IMR-90 (cell line): Measurements from ENCODE around the gene CPEB2. TPM values are rescaled to one million over a fixed set of nuclear protein-coding genes. Genes with fewer than 3 reads are reported as not detected.
A peak's percentile ranks its signal among the peaks of the same experiment; 100 is the strongest.

ENCODE experiments used
- ATAC-seq: fragments of 200-7000 bp; cut with Tn5 transposase; 2 replicates; pipeline ENCODE4 v1.9.1; 2020; ENCODE audit warnings: low read depth, mild to moderate bottlenecking, moderate library complexity
- BruUV-seq: library from RNA; stranded (reverse); fragments of 400-500 nt; replicated peaks from 2 replicates; lab custom pipeline; 2021; lab: Mats Ljungman, UMichigan
- CTCF ChIA-PET: fragments of 300-600 bp; formaldehyde crosslinking; extraction: SDS; loops from one replicate; lab custom pipeline; 2021; ENCODE audit warnings: antibody characterized with exemption; lab: Yijun Ruan, JAX
- POLR2A ChIA-PET: fragments of 300-600 bp; sonication (Branson Sonifier 250); formaldehyde crosslinking; loops from one replicate; lab custom pipeline; 2022; ENCODE audit warnings: antibody characterized with exemption; ENCODE audit not compliant: unreplicated experiment; lab: Charles Lee
- DNase-seq: peaks from one replicate; pipeline ENCODE4 v3.0.0; 2013
- H2AFZ ChIP-seq: replicated peaks from 2 replicates; pipeline ENCODE3; 2013; ENCODE audit warnings: low read length, mild to moderate bottlenecking; ENCODE audit not compliant: poor library complexity
- H2AK5ac ChIP-seq: 2 replicates; pipeline ENCODE4 v1.6.1; 2013; ENCODE audit warnings: low read depth, low read length, inconsistent platforms
- H2AK9ac ChIP-seq: replicated peaks from 2 replicates; pipeline ENCODE3; 2013; ENCODE audit warnings: mild to moderate bottlenecking, low read depth, low read length, moderate library complexity; ENCODE audit not compliant: poor library complexity
- H2BK120ac ChIP-seq: 2 replicates; pipeline ENCODE4 v1.6.1; 2013; ENCODE audit warnings: low read depth, low read length, inconsistent platforms
- H2BK15ac ChIP-seq: 3 replicates; pipeline ENCODE4 v1.6.1; 2013; ENCODE audit warnings: low read depth, low read length, inconsistent platforms
- H2BK20ac ChIP-seq: 2 replicates; pipeline ENCODE4 v1.6.1; 2013; ENCODE audit warnings: low read depth, mild to moderate bottlenecking, inconsistent platforms, low read length, moderate library complexity
- H2BK5ac ChIP-seq: 2 replicates; pipeline ENCODE4 v1.6.1; 2013; ENCODE audit warnings: mild to moderate bottlenecking, low read depth, low read length, inconsistent platforms; ENCODE audit not compliant: poor library complexity, severe bottlenecking
- H3K14ac ChIP-seq: replicated peaks from 2 replicates; pipeline ENCODE4 v1.6.1; 2013; ENCODE audit warnings: low read depth, low read length, inconsistent platforms
- H3K18ac ChIP-seq: 2 replicates; pipeline ENCODE4 v1.6.1; 2013; ENCODE audit warnings: low read depth, low read length, control low read depth
- H3K23ac ChIP-seq: 2 replicates; pipeline ENCODE4 v1.6.1; 2013; ENCODE audit warnings: low read depth, low read length, inconsistent platforms
- H3K27ac ChIP-seq: 2 replicates; pipeline ENCODE4 v1.5.1; 2013; ENCODE audit warnings: mild to moderate bottlenecking, control low read depth, low read length; ENCODE audit not compliant: insufficient read depth
- H3K27me3 ChIP-seq: 2 replicates; pipeline ENCODE4 v1.6.1; 2013; ENCODE audit warnings: low read length; ENCODE audit not compliant: control insufficient read depth, insufficient read depth
- H3K36me3 ChIP-seq: 2 replicates; pipeline ENCODE4 v1.6.1; 2013; ENCODE audit warnings: low read length, mixed read lengths; ENCODE audit not compliant: control insufficient read depth, insufficient read depth
- H3K4ac ChIP-seq: 2 replicates; pipeline ENCODE4 v1.6.1; 2013; ENCODE audit warnings: low read depth, low read length, inconsistent platforms
- H3K4me1 ChIP-seq: 2 replicates; pipeline ENCODE4 v1.6.1; 2013; ENCODE audit warnings: low read length, mixed read lengths; ENCODE audit not compliant: control insufficient read depth, insufficient read depth
- H3K4me2 ChIP-seq: 2 replicates; pipeline ENCODE4 v1.6.1; 2013; ENCODE audit warnings: low read depth, mild to moderate bottlenecking, control low read depth, low read length, moderate library complexity
- H3K4me3 ChIP-seq: 2 replicates; pipeline ENCODE4 v1.5.1; 2013; ENCODE audit warnings: low read depth, mild to moderate bottlenecking, control low read depth, low read length, moderate library complexity; ENCODE audit not compliant: insufficient read depth
- H3K56ac ChIP-seq: 2 replicates; pipeline ENCODE4 v1.6.1; 2013; ENCODE audit warnings: low read length, inconsistent platforms; ENCODE audit not compliant: insufficient read depth; ENCODE audit errors: extremely low read depth
- H3K79me1 ChIP-seq, 2 experiments: 2 replicates each; pipeline ENCODE4 v1.6.1; 2013; ENCODE audit warnings: low read length in 2 of 2, inconsistent platforms in 1 of 2, low read depth in 1 of 2
- H3K9ac ChIP-seq: 2 replicates; pipeline ENCODE4 v1.6.1; 2013; ENCODE audit warnings: low read depth, low read length, control low read depth
- H3K9me1 ChIP-seq: 2 replicates; pipeline ENCODE4 v1.6.1; 2013; ENCODE audit warnings: low read length, inconsistent platforms; ENCODE audit not compliant: insufficient read depth
- H3K9me3 ChIP-seq: 2 replicates; pipeline ENCODE4 v1.6.1; 2013; ENCODE audit warnings: low read length; ENCODE audit not compliant: control insufficient read depth, insufficient read depth
- H4K20me1 ChIP-seq: 2 replicates; pipeline ENCODE4 v1.6.1; 2013; ENCODE audit warnings: low read length, inconsistent platforms; ENCODE audit not compliant: insufficient read depth
- H4K5ac ChIP-seq: 2 replicates; pipeline ENCODE4 v1.6.1; 2013; ENCODE audit warnings: mild to moderate bottlenecking, low read depth, low read length, control low read depth
- H4K8ac ChIP-seq, 2 experiments: 2 replicates each; pipeline ENCODE4 v1.6.1; 2013; ENCODE audit warnings: low read depth in 2 of 2, low read length in 2 of 2, control low read depth in 1 of 2, inconsistent platforms in 1 of 2
- H4K91ac ChIP-seq: 2 replicates; pipeline ENCODE4 v1.6.1; 2013; ENCODE audit warnings: low read depth, low read length, inconsistent platforms; ENCODE audit not compliant: insufficient read depth
- BHLHE40 ChIP-seq: fragments of 150-350 bp; IDR thresholded peaks from 2 replicates; pipeline ENCODE4 v1.6.1; 2016; ENCODE audit warnings: mild to moderate bottlenecking, low read depth, low read length
- CEBPB ChIP-seq: IDR thresholded peaks from 2 replicates; pipeline ENCODE4 v1.6.1; 2012; ENCODE audit warnings: low read depth, low read length, improper control_type of control experiment
- FOS ChIP-seq: fragments of 150-350 bp; IDR thresholded peaks from 2 replicates; pipeline ENCODE4 v1.6.1; 2016; ENCODE audit warnings: low read depth, low read length
- MAFK ChIP-seq: IDR thresholded peaks from 2 replicates; pipeline ENCODE4 v1.6.1; 2012; ENCODE audit warnings: low read depth, low read length, improper control_type of control experiment
- RAD21 ChIP-seq: IDR thresholded peaks from 2 replicates; pipeline ENCODE4 v1.6.1; 2012; ENCODE audit warnings: low read length, improper control_type of control experiment
- SMC3 ChIP-seq: fragments of 150-350 bp; IDR thresholded peaks from 2 replicates; pipeline ENCODE4 v1.6.1; 2016; ENCODE audit warnings: low read depth, mild to moderate bottlenecking, antibody characterized with exemption, low read length, moderate library complexity
- USF2 ChIP-seq: fragments of 150-350 bp; IDR thresholded peaks from 2 replicates; pipeline ENCODE4 v1.6.1; 2017; ENCODE audit warnings: mild to moderate bottlenecking, antibody characterized with exemption, low read length, low read depth
- WGBS, 2 experiments: methylation state at CpG; one replicate each; pipeline versions ENCODE4 v1.1.5 to v1.1.7; 2013; ENCODE audit warnings: missing lambda C conversion rate in 2 of 2; ENCODE audit not compliant: insufficient read length in 1 of 2; ENCODE audit errors: extremely low coverage in 2 of 2; 5-methylcytosine and 5-hydroxymethylcytosine counted together
- dilution Hi-C: fragments of 300-500 bp; cut with HindIII; formaldehyde crosslinking; loops from one replicate; pipeline ENCODE4 v1.14.3; 2018; ENCODE audit warnings: low sequenced_read_pairs; ENCODE audit not compliant: unreplicated experiment
- in situ Hi-C: fragments of 300-500 bp; cut with MboI; formaldehyde crosslinking; loops from 3 replicates; pipeline ENCODE4 v1.14.3; 2019; ENCODE audit warnings: low sequenced_read_pairs, inconsistent platforms, mixed read lengths
- intact Hi-C: fragments of 100-400 bp; cut with micrococcal nuclease; formaldehyde crosslinking; loops from 2 replicates; pipeline ENCODE4 v1.10.0; 2022
- polyA plus RNA-seq, 3 experiments: library from polyadenylated mRNA; depleted of rRNA; stranded (reverse); fragments of >200 nt; gene quantifications; 2 replicates each; pipeline ENCODE4 v1.2.3, GENCODE V29; 2012; ENCODE audit warnings: low replicate concordance in 1 of 3
- total RNA-seq: library from RNA; depleted of rRNA; stranded (reverse); fragments of >200 nt; gene quantifications from 2 replicates; pipeline ENCODE4 v1.2.3, GENCODE V29; 2012

The CPEB2 gene
- total and polyA plus RNA-seq, 2 of the 4 experiments (the other 2 are of a cell fraction), result 10.6 to 12.0 TPM

GRCh38 chr4:15001869-15002658 is at the start of gene CPEB2 (continued):
- TF ChIP-seq CEBPB (no peak), MAFK (no peak), BHLHE40 (peak; percentile 96), FOS (no peak; the same call in 1 of the 2 replicates), RAD21 (no peak), SMC3 (no peak)

- H2BK5ac ChIP-seq, result no peak overlapping the region
- no peak overlapping the region for H3K4ac ChIP-seq
- dilution Hi-C loops, result no loop called here
- no peaks in the 10 kb centered on the region for H3K27me3 ChIP-seq
- H2BK120ac ChIP-seq, result no peak overlapping the region
- TF ChIP-seq FOS (no peak), USF2 (no peak)
- H3K4me1 ChIP-seq, result no peaks in the 10 kb centered on the region
- no peak overlapping the region for H3K23ac ChIP-seq
- no CpG with 5 or more reads among the region's 3 CpGs for WGBS, 2 experiments
- no peak overlapping the region for H4K8ac ChIP-seq
- H3K27ac ChIP-seq, result no peak overlapping the region
- H4K91ac ChIP-seq, result no peak overlapping the region
- H3K9me3 ChIP-seq, result no peaks in the 10 kb centered on the region
- no peak overlapping the region for H2AFZ ChIP-seq
- no peak overlapping the region for H2AK5ac ChIP-seq
- ChIA-PET POLR2A (no interaction called here), CTCF (no interaction called here)
- H3K56ac ChIP-seq, result no peak overlapping the region
- H3K4me2 ChIP-seq, result no peak overlapping the region
- H3K79me1 ChIP-seq, result no peaks in the 10 kb centered on the region
- no peaks in the 10 kb centered on the region for H3K9me1 ChIP-seq
- no peaks in the 10 kb centered on the region for H3K36me3 ChIP-seq
- H3K4me3 ChIP-seq, result no peak overlapping the region
- in situ Hi-C loops, result no loop called here
- H2BK15ac ChIP-seq, result no peak overlapping the region
- no TSS peak for BruUV-seq
- H3K9ac ChIP-seq, result no peak overlapping the region
- intact Hi-C loops, result no loop called here
- H3K18ac ChIP-seq, result no peak overlapping the region
- ATAC-seq (no peak), DNase-seq (no peak)
- H4K5ac ChIP-seq, result no peak overlapping the region
- no peak overlapping the region for H3K14ac ChIP-seq
- H4K20me1 ChIP-seq, result no peaks in the 10 kb centered on the region
- H2BK20ac ChIP-seq, result no peak overlapping the region
- no peak overlapping the region for H2AK9ac ChIP-seq
These were observed 43.8 kb upstream of the CPEB2 start for GRCh38 chr4:14958436-14958835.
